Cardiac fibroblast (primary cell): ENCODE results near the gene KCTD20.
"Not testable (repeated sequence)": the region's sequence is repeated elsewhere in the genome, so short reads cannot be mapped to it uniquely, and the experiment has no call there.

Experiments
- DNase-seq, 2 donors: peaks; one replicate each; pipeline versions ENCODE4 v3.0.0 to v3.0.0-alpha.2; 2010; ENCODE audit warnings: low read depth in 2 of 2
- H3K4me3 ChIP-seq, 2 donors: replicated peaks in 1 of 2; 1 replicate in 1 of 2; 2 replicates in 1 of 2; pipeline ENCODE4 v1.5.1; 2011; ENCODE audit warnings: low read depth in 2 of 2, low read length in 2 of 2, mild to moderate bottlenecking in 2 of 2, moderate library complexity in 1 of 2
- CTCF ChIP-seq: IDR thresholded peaks from one replicate; pipeline ENCODE4 v1.5.1; 2011; ENCODE audit warnings: low read depth, mild to moderate bottlenecking, low read length, inconsistent platforms

KCTD20 gene

DNA sequence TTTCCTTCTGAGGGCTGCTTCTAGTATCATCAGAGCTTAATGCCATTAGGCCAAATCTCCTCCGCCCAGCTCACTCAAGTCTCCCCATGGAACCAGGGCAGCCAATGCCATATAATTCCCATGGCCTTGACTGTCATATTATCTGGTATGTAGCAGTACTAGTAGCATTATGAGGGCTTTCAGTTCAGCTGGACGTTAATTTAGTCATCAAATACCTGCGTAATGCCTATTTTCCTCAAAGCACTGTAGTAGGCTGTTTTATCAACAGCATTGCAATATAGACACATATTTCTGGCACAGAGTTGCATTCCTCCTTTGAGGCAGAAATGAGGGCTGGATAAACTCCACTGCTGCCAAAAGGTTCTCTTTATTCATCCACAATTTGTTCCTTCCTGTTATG, 1.7 kb downstream of the KCTD20 start:
- DNase-seq, result peak; percentile 91 to 96
- no peak for TF ChIP-seq CTCF
- peak overlapping the region; percentile 88 to 92 for H3K4me3 ChIP-seq

DNA sequence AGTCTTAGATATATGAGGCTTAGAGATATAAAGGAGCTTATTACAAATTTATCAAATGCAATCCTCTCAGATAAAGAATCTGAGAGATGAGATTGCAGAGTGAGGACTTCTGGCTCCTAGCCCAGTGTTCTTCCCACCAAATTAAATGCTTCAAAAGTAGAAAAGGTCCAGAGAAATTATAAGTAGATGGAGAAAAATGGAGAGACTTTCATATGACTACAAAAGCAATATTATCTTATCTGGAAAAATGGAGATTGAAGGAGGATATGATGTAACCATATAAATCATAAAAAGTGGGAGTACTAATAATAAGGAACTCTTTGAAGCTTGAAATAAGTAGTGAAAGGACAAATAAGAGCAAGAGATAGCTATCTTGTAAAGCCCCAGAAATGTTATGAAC, 2.8 kb downstream of the KCTD20 start:
- no peak overlapping the region for H3K4me3 ChIP-seq
- DNase-seq, result no peak
- no peak for TF ChIP-seq CTCF

GRCh38 chr6:36449173-36449572, 6.4 kb downstream of the KCTD20 start:
- DNase-seq, H3K4me3 ChIP-seq: not testable (repeated sequence)

- H3K4me3 ChIP-seq, result not testable (repeated sequence)
Observed at GRCh38 chr6:36452897-36453296, 10.1 kb downstream of the KCTD20 start.

GRCh38 chr6:36455486-36456027, 12.8 kb downstream of the KCTD20 start:
- no peak overlapping the region for H3K4me3 ChIP-seq
- no peak for TF ChIP-seq CTCF
- no peak for DNase-seq

More at GRCh38 chr6:36452897-36453296, 10.1 kb downstream of the KCTD20 start:
- not testable (repeated sequence) for DNase-seq

DNA sequence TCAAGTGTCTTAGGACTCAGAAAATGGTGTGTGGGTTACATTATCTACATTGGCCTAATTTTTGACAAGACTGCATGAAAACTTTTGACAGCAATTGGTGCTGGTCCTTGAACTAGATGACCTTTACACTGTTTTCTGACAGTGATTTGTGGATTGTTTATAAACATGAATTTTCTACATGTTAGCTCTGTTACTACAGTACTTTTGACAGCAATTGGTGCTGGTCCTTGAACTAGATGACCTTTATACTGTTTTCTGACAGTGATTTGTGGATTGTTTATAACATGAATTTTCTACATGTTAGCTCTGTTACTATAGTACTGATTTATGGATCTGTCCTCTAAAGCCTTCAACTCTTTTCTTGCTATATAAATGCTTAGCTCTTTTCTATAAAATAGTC, 16.7 kb downstream of the KCTD20 start:
- no peak for TF ChIP-seq CTCF
- no peak for DNase-seq
- H3K4me3 ChIP-seq, result no peak overlapping the region

DNA sequence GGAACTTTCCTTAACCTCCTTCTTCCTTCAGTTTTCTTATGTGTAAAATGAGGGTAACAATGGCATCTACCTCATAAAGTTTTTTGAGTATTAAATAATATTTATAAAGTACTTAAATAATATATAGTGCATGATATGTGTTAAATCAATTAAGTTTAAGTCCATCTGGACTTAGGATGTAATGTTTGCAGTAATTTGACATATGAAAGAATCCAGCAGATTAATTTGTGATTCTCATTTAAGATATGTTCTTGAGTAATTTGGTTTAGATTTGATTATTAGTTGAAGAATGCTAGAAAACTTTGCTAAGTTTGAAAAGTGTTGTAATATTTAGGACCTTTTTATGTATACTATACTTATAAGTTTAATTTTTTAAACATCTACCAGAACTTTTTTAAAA, 18.1 kb downstream of the KCTD20 start:
- TF ChIP-seq CTCF, result no peak
- no peak overlapping the region for H3K4me3 ChIP-seq
- no peak for DNase-seq

DNA sequence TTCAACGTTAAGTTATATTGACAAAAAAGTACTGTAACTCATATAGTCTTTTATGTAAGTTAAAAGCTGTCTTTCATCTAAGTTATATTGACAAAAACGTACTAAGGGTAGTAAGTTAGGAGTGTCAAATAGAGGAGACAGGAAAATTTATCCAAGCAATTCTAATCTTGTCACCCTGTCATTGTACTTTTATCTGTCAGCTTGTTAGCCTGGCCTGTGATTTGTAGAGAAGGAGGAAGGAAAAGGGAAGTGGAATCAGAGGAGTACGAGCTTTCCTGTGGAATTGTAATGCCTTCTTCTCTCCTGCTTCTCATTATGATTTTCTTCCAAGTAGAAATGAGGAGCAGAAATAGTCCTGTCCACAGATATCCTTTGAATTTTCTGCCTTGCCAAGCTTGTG, 18.8 kb downstream of the KCTD20 start:
- no peak for DNase-seq
- no peak for TF ChIP-seq CTCF
- no peak overlapping the region for H3K4me3 ChIP-seq
